HG03520 (cell line): Measurements from ENCODE around the gene CCDC107.

Experiments
- ATAC-seq: cut with Tn5 transposase; IDR thresholded peaks from one replicate; pipeline ENCODE4 v1.9.1; 2021; ENCODE audit warnings: mild to moderate bottlenecking, moderate library complexity; ENCODE audit not compliant: unreplicated experiment

The CCDC107 gene

DNA sequence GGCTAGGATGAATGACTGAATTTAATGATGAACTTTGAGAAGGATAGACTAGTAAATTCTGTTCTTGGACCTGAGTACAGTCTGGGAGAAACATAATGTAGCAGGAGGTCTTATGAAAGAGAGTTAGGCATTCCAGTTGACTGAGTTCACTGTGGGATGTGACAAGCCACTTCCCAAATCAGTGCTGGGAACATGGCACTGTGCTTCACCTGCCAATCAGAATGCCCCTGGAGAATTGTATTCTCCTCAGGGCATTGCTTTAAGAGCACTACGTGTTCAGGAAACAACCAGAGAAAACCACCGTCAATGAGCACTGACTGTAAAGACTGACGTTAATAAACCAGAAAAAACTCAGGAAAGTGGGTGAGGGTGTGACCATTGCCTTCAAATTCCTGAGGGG, 1.2 kb downstream of the CCDC107 start:
- ATAC-seq, result no peak

DNA sequence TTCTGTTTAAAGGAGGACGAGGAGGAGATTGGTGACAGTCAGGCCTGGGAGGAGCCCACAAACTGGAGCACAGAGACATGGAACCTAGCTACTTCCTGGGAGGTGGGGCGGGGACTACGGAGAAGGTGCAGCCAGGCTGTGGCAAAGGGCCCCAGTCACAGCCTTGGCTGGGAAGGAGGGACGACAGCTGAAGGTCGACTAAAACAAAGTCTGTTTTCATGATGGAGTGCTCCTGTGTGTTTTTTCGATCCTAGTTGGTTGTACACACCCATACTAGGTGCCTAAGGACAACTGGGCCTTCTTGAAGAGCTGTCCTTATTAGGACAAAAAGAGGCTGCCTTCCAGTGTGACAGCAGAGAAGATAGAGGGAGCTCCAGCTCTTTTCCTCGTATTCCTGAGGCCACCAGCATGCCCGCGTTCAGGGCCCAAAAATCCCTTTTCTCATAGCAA, 2.9 kb downstream of the CCDC107 start:
- no peak for ATAC-seq

DNA sequence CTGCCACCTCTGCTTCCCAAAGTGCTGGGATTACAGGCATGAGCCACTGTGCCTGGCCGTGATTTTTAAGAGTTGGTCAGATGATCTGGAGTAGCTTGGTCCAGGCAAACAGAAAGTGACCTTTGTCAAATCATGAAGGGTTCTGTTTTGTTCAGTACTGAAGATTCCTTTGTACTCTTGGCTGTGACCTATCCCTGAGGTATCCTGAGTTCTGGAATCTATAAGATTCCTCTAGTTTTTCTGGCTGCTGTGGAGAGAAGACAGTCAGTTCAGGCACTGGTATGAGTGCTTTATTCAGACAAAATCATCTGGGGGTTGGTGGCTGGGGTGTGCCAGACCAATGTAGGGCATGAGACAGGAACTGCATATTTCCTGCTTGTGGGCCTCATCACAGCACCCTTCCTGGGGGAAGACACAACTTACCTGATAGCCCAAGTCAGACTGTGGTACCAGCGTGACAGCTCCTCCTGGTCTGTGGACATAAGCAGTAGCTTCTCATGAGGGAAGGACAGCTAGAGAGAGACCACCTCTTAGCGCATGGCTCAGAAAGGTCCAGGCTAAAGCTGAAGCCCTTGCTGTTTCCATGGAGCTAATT, 3.8 kb downstream of the CCDC107 start:
- no peak for ATAC-seq

DNA sequence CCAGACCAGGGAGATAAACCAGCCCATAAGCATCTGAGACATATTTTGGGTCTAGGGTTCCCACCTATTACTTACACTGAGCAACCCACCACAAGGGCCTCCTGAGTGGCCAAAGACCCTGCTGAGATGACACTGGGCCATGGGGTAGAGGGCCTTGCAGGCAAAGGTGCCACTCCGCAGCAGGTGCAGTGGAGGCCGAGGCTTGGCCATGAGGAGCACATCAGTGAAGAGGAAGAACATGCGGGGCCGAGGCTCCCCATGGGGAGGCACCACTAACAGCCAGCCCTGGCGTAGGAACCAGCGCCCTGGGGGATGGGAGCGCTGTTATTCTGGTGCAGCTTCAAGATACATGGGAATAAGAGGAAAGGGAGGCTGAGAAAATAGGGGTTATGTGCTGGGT, 4.3 kb downstream of the CCDC107 start:
- no peak for ATAC-seq

DNA sequence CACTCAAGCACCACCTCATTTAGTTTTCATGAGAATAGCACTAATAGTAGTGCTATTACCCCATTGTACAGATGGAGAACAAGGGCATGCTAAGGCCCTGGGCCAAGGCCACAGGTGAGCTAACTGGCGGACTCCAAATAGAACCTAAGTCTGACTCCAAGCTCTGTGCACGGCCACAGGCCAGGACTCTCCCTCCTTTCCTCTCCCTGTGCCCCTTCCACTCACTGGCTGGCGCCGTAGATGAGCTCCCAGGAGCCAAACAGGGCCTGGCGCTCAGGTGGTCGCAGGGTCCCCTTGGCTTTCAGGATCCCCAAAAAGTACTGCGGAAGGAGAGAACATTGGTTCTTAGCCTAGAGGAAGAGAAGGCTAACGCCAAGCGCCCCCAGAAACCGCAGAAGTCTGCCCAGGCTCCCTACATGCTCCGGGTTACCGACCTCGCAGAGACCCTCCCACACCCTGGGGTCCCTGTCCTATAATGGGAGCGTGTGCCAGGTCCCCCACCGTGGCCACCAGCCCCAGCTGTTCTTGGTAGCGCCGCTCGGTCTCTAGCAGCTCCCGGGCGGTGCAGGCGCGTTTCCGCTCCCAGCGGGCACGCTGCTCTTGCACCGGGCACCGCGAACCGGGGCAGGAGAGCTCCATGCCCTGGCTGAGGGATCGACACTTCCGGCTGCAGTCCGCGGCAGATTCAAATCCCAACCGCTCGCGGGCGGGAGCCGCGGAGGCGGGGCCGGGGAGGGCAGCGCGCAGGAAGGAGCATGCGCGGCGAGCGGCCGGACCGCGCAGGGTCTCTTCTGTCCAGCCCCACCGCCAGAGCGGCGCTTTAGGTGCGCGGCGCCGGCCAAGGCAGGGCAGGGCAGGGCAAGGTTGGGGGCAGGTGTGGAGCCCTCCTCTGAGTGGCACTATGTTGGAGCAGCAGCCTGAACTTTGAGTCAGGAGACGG, 6.7 kb downstream of the CCDC107 start, which contains the start of gene ARHGEF39:
Gene ARHGEF39, minus strand, starts transcription at position 665 of the 940 bp plus-strand sequence. Its CDS starts 26 bp downstream, at position 639.
- no peak for ATAC-seq

DNA sequence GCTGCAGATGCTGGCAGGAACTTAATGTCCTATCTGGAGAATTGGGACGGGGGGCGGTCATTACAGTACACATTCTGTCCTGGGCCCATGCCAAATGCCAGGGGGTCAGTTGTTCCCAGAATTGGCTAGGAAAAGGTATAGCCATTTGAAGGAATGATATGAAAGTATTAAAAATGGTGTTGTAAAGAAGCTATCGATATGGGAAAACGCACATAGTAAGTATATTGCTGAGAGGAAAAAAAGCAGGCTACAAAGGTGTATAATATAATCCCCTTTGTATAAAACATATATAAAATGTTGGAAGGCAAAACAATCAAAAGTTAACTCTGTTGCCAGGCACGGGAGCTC, 7.4 kb downstream of the CCDC107 start:
- no peak for ATAC-seq

DNA sequence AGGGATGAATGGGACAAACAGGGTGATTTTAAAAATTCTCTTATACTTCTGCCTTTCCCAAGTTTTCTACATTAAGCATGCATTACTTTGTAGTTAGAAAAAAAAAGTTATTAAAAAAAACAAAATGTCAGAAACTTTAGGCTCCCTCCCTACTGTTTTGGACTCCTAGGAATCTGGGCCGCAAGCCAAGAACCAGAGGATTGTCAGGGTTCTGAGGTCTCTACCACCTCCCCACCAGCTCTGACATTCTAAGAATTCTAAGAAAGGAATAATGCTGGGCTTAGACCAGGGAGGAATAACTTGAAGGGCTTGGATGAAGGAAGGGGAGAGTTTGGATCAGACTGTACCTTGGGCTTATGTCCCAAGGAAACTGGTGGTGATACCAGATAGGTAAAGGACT, 8.0 kb downstream of the CCDC107 start:
- ATAC-seq, result no peak

DNA sequence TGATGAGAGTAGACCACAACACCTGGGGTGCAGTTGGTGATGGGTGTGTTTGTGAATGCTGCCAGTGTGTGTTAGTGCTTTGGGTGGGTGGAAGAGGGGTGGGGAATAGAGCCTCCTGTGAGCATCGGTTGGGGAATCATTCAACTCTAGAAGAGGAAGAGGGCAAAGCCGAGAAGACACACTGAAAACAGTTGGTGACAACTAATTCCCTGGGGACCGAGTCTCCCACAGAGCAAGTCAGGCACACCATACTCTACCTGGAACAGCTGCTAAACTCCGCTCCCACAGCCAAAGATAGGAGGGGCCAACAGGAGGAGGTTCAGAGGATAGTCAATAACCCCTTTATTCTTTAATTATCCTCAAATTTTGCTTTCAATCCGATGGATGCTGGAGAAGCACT, 8.5 kb downstream of the CCDC107 start:
- no peak for ATAC-seq

DNA sequence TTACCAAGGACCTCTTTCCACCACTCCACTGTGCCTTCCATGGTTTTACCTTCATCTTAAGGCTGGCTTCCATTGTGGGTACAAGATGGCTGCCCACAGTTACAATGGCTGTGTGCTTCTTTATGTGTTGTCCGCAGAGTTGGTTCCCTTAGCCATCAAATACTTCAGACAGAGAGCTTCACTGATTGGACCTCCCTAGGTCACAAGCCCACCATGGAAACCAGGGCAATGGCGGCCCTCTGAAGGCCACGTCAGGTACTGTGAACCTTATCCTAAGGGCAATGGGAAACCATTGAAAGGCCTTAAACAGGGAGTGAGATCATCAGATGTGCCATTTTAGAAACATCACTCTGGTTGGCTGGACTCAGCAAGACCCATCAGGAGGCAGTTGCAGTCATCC, 9.8 kb downstream of the CCDC107 start:
- no peak for ATAC-seq

DNA sequence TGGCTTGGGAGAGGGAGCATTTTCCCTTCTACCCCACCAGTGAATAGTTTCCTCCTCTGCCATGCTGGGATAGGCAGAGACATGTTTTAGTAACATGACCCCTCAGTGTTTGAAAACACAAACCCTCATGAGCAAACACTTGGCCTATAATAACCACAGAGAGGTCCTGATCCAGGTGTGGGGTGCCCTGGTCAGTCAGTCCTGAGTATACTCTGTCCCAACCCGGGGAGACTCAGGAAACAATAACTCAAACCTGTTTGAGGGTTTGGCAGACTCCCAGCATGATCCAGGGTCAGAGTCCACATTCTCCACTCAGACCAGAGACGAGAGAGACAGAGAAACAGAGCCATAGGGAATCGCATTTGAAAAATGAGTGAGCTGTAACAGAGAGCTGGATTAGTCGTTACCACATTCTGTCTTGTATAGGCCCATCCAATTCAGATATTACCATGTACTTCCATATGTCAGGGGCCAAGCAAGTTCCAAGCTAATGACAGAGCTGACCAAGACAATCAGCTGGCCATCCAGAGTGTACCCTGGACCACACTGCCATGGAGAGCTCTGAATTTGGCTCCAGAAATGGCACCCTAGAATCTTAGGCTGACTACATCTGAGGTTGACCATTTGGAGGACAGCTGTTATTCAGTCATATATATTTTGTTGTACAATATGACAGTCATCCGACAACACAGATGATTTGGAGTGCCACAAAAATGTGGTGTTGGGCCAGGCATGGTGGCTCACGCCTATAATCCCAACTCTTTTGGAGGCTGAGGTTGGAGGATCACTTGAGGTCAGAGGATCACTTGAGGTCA, 11.4 kb downstream of the CCDC107 start:
- no peak for ATAC-seq

DNA sequence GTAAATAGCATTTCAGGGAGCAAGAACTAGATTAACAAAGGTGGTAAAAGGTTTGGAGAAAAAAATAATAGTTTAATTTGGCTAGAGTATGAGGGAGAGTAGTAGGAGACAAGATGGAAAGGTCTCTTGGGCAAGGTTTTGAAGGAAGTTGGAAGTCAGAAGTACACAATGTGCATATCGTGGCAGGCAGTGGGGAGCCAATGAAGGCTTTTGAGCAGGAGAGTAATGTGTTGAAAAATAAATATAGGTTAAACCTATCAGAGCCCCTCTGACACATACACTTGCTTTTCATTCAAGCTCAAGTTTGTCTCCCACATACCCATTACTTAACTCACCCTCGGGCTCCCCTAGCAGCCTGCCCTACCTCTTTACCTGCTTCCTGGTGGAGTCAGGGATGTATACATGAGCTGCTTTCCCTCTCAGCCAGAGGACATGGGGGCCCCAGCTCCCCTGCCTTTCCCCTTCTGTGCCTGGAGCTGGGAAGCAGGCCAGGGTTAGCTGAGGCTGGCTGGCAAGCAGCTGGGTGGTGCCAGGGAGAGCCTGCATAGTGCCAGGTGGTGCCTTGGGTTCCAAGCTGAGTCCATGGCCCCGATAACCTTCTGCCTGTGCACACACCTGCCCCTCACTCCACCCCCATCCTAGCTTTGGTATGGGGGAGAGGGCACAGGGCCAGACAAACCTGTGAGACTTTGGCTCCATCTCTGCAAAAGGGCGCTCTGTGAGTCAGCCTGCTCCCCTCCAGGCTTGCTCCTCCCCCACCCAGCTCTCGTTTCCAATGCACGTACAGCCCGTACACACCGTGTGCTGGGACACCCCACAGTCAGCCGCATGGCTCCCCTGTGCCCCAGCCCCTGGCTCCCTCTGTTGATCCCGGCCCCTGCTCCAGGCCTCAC, 15.3 kb downstream of the CCDC107 start, which contains the start of gene CA9:
Gene CA9, plus strand, starts transcription at position 797 of the 893 bp plus-strand sequence. Its CDS starts 32 bp downstream, at position 829.
- ATAC-seq, result no peak

DNA sequence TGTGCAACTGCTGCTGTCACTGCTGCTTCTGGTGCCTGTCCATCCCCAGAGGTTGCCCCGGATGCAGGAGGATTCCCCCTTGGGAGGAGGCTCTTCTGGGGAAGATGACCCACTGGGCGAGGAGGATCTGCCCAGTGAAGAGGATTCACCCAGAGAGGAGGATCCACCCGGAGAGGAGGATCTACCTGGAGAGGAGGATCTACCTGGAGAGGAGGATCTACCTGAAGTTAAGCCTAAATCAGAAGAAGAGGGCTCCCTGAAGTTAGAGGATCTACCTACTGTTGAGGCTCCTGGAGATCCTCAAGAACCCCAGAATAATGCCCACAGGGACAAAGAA, 15.9 kb downstream of the CCDC107 start:
- ATAC-seq, result no peak

DNA sequence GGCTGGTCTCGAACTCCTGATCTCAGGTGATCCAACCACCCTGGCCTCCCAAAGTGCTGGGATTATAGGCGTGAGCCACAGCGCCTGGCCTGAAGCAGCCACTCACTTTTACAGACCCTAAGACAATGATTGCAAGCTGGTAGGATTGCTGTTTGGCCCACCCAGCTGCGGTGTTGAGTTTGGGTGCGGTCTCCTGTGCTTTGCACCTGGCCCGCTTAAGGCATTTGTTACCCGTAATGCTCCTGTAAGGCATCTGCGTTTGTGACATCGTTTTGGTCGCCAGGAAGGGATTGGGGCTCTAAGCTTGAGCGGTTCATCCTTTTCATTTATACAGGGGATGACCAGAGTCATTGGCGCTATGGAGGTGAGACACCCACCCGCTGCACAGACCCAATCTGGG, 17.1 kb downstream of the CCDC107 start:
- no peak for ATAC-seq

DNA sequence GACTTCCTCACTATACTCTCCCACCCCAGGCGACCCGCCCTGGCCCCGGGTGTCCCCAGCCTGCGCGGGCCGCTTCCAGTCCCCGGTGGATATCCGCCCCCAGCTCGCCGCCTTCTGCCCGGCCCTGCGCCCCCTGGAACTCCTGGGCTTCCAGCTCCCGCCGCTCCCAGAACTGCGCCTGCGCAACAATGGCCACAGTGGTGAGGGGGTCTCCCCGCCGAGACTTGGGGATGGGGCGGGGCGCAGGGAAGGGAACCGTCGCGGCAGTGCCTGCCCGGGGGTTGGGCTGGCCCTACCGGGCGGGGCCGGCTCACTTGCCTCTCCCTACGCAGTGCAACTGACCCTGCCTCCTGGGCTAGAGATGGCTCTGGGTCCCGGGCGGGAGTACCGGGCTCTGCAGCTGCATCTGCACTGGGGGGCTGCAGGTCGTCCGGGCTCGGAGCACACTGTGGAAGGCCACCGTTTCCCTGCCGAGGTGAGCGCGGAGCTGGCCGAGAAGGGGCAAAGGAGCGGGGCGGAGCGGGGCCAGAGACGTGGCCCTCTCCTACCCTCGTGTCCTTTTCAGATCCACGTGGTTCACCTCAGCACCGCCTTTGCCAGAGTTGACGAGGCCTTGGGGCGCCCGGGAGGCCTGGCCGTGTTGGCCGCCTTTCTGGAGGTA, 17.8 kb downstream of the CCDC107 start:
- no peak for ATAC-seq

DNA sequence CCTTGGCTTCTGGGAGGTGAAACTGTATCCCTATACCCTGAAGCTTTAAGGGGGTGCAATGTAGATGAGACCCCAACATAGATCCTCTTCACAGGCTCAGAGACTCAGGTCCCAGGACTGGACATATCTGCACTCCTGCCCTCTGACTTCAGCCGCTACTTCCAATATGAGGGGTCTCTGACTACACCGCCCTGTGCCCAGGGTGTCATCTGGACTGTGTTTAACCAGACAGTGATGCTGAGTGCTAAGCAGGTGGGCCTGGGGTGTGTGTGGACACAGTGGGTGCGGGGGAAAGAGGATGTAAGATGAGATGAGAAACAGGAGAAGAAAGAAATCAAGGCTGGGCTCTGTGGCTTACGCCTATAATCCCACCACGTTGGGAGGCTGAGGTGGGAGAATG, 21.0 kb downstream of the CCDC107 start:
- no peak for ATAC-seq

DNA sequence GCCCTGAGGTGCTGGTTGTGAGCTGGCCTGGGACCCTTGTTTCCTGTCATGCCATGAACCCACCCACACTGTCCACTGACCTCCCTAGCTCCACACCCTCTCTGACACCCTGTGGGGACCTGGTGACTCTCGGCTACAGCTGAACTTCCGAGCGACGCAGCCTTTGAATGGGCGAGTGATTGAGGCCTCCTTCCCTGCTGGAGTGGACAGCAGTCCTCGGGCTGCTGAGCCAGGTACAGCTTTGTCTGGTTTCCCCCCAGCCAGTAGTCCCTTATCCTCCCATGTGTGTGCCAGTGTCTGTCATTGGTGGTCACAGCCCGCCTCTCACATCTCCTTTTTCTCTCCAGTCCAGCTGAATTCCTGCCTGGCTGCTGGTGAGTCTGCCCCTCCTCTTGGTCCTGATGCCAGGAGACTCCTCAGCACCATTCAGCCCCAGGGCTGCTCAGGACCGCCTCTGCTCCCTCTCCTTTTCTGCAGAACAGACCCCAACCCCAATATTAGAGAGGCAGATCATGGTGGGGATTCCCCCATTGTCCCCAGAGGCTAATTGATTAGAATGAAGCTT, 21.8 kb downstream of the CCDC107 start:
- ATAC-seq, result no peak

DNA sequence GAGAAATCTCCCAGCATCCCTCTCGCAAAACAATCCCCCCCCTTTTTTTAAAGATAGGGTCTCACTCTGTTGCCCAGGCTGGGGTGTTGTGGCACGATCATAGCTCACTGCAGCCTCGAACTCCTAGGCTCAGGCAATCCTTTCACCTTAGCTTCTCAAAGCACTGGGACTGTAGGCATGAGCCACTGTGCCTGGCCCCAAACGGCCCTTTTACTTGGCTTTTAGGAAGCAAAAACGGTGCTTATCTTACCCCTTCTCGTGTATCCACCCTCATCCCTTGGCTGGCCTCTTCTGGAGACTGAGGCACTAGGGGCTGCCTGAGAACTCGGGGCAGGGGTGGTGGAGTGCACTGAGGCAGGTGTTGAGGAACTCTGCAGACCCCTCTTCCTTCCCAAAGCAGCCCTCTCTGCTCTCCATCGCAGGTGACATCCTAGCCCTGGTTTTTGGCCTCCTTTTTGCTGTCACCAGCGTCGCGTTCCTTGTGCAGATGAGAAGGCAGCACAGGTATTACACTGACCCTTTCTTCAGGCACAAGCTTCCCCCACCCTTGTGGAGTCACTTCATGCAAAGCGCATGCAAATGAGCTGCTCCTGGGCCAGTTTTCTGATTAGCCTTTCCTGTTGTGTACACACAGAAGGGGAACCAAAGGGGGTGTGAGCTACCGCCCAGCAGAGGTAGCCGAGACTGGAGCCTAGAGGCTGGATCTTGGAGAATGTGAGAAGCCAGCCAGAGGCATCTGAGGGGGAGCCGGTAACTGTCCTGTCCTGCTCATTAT, 22.4 kb downstream of the CCDC107 start:
- no peak for ATAC-seq

DNA sequence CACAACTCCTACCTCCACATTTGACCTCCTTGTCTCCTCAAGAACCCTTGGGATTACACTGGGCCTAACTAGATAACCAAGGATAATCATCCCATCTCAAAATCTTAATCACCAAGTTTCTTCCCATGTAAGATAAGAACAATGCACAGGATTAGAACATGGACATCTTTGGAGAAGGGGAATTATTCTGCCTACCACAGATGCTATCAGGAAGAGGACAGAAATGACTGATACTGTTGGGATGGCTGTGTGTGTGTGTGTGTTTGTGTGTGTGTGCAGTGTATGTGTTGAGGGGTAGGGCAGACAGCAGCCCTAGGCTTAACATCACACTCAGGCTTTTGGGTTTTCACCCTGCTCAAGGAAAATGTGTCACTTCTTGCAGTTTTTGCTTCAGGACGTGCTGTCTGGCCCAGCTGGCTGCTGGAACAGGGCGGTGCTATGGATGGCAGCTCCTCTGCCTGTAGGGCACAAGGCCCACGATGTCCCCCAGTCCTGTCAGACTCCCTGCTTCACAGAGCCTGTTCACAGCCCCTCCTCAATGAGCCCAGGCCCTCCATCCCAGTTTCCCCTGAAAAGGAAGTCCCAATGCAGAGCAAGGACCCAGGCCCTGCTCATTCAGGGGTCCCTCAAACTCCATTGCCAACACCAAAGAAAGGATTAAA, 23.4 kb downstream of the CCDC107 start:
- no peak for ATAC-seq
